ENCODE measurements around the gene MED13L.
A peak's percentile ranks its signal among the peaks of the same experiment; 100 is the strongest.

The MED13L gene

GRCh38 chr12:116298578-116298977, 21.1 kb upstream of the MED13L start (continued):
- TF ChIP-seq TSHZ2 (CRISPR knock-in tag; IDR thresholded peaks at IDR 0.05) (no peak), ARNTL (CRISPR knock-in tag; IDR thresholded peaks at IDR 0.05; ENCODE audit: borderline replicate concordance, low read depth) (no peak)

- no peak for ATAC-seq
These were observed 19.8 kb upstream of the MED13L start for GRCh38 chr12:116297224-116297834.

GRCh38 chr12:116295327-116296263, 18.1 kb upstream of the MED13L start:
- TF ChIP-seq ISL1 (CRISPR knock-in tag; IDR thresholded peaks at IDR 0.05) (peak; percentile 82), CSDC2 (CRISPR knock-in tag; IDR thresholded peaks at IDR 0.05) (no peak), ZNF565 (CRISPR knock-in tag; conservative IDR thresholded peaks at IDR 0.05; ENCODE audit: low read depth) (no peak), ZC3H10 (CRISPR knock-in tag; IDR thresholded peaks at IDR 0.05) (no peak)
- ATAC-seq: peak; percentile 47; the same call in 1 of the 3 replicates

More at GRCh38 chr12:116297224-116297834, 19.8 kb upstream of the MED13L start:
- TF ChIP-seq TOX (CRISPR knock-in tag; IDR thresholded peaks at IDR 0.05; ENCODE audit: borderline replicate concordance) (no peak), GLIS3 (CRISPR knock-in tag; IDR thresholded peaks at IDR 0.05) (no peak), PPARA (CRISPR knock-in tag; IDR thresholded peaks at IDR 0.05; ENCODE audit: borderline replicate concordance) (no peak), POU6F1 (CRISPR knock-in tag; IDR thresholded peaks at IDR 0.05; ENCODE audit: borderline replicate concordance, low read depth) (no peak)

GRCh38 chr12:116294454-116295165, 17.1 kb upstream of the MED13L start:
- peak; percentile 44; the same call in 2 of the 3 replicates for ATAC-seq
- no peak for TF ChIP-seq ARNTL (CRISPR knock-in tag; IDR thresholded peaks at IDR 0.05; ENCODE audit: borderline replicate concordance, low read depth)
- TF ChIP-seq ISL1 (CRISPR knock-in tag; IDR thresholded peaks at IDR 0.05): peak; percentile 15; the same call in 1 of the 2 replicates
- TF ChIP-seq TCF4 (CRISPR knock-in tag; IDR thresholded peaks at IDR 0.05; ENCODE audit: borderline replicate concordance): no peak

- TF ChIP-seq TSHZ2 (CRISPR knock-in tag; IDR thresholded peaks at IDR 0.05): no peak
- TF ChIP-seq ESRRG (CRISPR knock-in tag; IDR thresholded peaks at IDR 0.05): no peak
- TF ChIP-seq ZNF70 (CRISPR knock-in tag; IDR thresholded peaks at IDR 0.05): no peak
- no peak for TF ChIP-seq CREB5 (CRISPR knock-in tag; IDR thresholded peaks at IDR 0.05; ENCODE audit: low read depth)
These were observed 16.4 kb upstream of the MED13L start for GRCh38 chr12:116293687-116294453.

More at GRCh38 chr12:116293687-116294453, 16.4 kb upstream of the MED13L start:
- peak; percentile 37; the same call in 2 of the 3 replicates for ATAC-seq
